NCI-H1092 (cell line): ENCODE data around the gene TNFRSF6B.

Source experiments
- DNase-seq: peaks from one replicate; lab custom pipeline; 2025; lab: John Stamatoyannopoulos, UW

TNFRSF6B gene

DNA sequence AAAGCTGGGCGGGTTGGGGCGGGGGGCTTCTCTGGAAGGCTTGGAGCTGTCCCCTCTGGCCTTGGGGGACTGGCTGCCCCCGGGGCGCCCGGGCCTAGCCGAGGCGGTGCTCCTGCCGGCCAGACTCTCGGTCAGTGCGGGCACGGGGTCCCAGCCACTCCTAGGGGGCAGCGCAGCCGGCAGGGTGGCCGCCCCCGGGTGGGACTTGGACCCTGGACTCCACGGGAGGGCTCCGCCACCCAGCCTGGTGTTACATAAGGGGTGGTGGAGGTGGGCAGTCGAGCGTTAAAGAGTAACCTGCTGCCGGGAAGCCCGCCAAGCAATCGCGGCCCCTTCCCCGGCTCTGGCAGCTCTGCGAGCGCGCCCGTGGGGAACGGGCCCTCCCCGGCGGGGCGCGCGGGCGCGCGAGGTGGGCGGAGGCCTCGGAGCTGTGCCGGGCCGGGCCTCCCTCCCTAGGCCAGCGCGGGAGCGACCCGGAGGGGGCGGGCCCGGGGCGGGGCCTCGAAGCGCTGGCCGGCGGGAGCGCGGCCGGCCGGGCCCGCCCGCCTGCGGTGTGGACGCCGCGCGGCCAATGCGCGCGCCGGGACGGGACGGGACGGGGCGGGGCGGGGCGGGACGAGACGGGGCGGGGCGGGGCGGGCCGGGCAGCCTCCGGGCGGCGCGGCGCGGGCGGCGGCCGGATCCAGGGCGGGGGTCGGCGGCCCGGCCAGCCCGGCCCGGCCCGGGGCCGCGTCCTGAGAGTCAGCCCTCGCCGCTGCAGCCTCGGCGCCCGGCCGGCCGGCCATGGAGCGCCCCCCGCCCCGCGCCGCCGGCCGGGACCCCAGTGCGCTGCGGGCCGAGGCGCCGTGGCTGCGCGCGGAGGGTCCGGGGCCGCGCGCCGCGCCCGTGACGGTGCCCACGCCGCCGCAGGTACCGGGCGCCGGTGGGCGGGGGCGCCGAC lies 42.9 kb downstream of the TNFRSF6B start, which contains the start of gene SLC2A4RG:
Gene SLC2A4RG (plus strand): TSS at position 647 of the 940 bp plus-strand sequence. CDS start 137 bp downstream, at position 784.
- DNase-seq: peak; percentile 51

DNA sequence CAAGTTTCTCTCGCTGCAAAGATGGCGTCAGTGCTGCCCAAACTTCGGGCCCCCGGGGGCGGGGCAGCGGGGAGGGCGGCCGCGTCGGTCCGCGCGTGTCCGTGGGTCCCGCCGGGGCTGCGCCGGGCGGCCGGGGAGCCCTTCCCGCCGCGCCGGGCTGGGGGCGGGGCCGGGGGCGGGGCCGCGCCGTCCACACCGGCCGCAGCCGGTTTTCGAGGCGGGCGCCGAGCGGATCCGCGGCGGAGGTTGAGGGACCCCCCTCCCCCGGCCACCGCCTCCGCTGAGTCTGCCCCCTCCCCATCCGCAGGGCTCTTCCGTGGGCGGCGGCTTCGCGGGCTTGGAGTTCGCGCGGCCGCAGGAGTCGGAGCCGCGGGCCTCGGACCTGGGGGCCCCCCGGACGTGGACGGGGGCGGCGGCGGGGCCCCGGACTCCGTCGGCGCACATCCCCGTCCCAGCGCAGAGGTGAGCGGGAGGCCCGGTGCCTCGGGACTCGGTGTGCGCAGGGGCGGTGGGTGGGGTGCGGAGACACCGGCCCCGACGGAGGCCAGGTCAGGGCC lies 43.7 kb downstream of the TNFRSF6B start:
- DNase-seq: peak; percentile 34

DNA sequence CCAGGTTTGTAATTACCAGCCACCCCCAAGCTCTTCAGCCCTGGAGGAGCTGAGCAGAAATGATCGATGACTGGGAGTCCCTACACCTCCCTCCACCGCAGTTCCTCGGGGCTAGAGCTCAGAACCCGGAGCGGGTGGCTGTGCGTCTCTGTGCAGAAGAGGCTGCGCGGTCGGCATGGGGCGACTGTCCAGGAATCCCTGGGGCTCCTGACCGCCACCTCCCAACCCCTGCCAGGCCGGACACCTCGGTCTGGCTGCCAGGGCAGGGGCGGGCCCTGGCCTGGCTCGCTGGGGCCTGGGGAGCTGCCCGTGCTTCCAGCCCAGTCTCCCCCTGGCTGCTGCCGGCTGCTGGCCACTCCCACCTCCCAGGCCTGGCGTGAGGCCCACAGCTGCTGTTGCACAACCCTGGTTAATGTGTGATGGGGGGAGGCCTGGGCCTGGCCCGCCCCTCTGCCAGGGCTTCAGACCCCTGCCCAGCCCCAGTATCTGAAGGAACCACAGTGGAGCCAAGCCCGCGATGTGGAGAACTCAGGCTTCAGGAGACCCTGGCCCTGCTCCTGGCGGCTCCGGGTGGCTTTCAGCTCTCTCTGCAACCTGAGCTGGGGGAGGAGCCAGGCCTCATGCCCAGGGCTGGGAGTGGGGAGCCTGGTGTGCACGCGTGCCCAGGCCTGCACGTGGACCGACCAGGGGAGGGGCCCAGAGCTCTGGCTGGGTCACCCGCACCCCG lies 44.3 kb downstream of the TNFRSF6B start:
- DNase-seq: peak; percentile 52

DNA sequence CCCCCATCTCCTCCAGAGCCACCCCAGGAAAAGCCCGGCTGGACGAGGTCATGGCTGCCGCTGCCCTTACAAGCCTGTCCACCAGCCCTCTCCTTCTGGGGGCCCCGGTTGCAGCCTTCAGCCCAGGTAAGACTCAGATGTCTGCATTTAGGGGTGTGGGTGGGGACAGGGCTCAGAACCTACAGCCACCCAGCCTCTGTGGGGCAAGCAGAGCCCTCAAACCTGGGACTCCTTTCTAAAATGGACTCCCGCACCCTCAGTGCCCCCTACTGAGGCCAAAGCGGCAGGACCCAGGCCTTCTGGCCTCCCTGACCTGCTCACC lies 44.9 kb downstream of the TNFRSF6B start:
- DNase-seq: no peak

DNA sequence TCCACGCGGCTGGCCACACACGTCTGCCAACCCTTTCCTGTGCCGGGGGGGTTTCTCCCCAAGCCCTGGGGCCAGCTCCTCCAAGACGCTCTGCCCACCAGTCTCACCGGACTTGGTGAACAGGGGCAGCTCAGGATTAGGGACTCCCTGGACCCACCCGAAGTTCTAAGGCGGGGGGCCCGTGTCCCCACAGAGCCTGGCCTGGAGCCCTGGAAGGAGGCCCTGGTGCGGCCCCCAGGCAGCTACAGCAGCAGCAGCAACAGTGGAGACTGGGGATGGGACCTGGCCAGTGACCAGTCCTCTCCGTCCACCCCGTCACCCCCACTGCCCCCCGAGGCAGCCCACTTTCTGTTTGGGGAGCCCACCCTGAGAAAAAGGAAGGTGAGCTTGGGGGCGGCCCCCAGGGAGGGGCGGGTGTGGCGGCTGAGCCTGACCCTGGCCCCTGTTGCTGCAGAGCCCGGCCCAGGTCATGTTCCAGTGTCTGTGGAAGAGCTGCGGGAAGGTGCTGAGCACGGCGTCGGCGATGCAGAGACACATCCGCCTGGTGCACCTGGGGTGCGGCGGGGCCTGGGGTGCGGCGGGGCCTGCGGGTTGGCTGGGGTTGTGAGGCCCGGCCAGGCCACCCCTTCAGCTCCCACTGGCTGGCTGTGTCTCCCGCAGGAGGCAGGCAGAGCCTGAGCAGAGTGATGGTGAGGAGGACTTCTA lies 45.4 kb downstream of the TNFRSF6B start:
- DNase-seq: no peak

DNA sequence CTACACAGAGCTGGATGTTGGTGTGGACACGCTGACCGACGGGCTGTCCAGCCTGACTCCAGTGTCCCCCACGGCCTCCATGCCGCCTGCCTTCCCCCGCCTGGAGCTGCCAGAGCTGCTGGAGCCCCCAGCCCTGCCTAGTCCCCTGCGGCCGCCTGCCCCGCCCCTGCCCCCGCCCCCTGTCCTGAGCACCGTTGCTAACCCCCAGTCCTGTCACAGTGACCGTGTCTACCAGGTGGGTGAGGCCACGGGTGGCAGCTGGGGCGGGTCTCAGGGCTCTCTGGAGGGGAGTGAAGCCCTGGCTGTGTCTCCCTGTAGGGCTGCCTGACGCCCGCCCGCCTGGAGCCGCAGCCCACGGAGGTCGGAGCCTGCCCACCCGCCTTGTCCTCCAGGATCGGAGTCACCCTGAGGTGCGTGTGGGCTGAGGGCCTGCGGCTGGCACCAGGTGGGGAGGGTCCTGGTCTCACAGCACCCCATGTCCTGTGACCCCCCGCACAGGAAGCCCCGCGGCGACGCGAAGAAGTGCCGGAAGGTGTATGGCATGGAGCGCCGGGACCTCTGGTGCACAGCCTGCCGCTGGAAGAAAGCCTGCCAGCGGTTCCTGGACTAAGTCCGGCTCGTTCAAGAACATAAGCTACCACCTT lies 46.1 kb downstream of the TNFRSF6B start:
- DNase-seq: no peak

DNA sequence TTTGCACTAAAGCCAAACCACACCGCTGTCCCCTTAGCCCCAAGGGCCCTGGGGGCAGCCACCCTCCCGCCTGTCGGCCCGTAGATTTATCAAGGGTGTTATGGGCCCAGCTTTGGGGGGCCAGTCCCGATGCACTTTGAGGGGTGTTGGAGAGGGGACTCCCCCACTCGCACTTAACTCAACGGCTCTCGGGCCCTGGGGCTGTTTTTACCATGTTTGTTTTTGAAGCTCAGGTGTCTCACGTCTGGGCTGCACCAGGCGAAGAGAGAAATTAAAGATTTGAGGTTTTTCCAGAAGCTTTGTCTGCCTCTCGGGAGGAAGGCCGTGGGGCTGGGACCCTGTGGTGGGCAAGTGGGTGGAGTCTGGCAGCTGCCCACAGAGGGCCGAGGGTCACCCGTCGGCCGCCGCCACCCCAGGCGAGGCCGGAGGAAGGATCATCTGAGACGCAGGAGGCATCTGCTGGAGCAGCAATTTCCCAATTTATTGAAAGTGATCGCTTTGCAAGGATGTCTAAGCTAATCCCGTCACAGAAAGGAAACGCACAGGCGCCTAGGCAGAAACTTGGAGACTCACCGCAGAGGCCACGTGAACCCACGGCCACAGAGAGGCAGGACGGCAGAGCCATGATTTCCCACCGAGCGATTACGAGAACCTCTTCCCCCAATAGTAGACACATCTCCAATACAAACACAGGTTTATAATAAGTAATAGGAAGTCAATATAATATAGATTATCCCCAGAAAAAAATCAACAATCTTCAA lies 46.9 kb downstream of the TNFRSF6B start:
- no peak for DNase-seq

DNA sequence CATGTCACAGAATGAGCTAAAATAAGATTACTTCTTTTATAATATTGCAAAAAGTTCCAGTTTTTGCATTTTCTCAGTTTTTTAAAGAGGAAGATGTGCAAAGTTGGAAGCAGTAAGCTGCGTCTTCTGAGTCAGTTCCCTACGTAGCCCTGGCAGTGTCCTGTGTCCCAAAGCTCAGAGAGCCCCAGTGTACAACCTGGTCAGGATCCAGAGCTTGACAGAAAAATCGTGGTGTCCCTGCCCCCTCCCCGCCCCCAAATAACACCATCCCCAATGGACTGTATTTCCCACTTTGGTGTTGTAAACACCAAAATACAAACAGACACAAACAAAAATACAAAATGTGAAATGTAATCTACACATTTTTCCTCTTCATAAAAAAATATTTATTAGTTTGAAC lies 47.7 kb downstream of the TNFRSF6B start:
- DNase-seq: no peak

DNA sequence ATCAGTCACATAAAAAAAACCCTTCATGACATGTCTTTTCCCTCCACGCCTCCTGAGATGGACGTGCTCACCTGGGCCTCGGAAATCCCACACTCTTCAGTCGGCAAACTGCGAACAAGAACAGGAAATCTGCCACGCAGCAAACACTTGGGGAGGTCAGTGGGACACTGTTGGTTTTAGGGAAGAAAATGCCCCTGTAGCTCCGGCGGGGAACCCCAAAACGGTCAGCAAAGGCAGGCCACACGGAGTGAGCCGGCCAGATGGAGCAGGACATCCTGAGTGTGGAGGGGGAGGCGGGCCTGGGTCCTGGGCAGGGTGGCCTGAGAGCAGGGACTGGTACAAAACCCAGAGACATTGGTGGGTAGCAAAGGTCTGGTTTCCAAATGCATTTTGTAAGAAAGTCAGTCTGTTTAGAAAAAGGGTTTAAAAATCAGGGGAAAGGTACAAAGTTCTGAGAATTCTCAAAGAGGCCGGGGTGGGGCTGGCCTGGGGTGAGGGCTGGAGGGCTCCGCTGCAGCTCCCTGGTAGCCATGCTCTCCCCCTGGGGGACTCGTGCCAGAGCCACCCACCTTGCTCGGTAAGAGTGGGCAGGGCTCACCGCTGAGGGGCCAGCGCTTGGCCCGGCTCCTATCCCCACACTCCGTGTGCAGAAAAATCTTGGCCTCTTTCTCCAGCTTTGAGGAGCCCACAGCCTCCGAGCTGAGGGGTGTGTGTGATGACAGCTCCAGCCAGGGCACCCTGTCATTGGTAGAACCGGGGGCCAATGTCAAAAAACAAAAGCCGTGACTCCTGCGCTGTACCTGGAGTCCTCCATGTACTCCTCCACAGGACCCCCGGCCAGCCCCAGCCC lies 48.3 kb downstream of the TNFRSF6B start:
- DNase-seq: no peak

DNA sequence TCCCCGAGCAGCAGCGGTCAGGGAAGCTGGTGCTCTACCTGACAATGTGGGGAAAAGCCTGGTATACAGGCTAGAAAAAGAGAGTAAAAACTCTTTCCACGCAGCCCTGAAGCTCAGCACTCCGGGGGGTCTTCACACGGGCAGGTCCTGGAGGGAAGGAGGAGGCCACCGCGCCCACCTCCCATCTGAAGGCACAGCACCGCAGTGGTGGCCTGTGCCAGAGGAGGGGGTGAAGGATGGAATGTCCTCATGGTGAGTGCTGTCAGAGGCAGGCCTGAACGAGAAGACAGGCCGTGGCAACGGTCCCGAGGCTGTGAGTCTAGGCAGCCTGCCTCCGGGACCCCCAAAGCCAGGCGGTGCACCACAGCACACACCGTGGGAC lies 49.0 kb downstream of the TNFRSF6B start:
- no peak for DNase-seq

DNA sequence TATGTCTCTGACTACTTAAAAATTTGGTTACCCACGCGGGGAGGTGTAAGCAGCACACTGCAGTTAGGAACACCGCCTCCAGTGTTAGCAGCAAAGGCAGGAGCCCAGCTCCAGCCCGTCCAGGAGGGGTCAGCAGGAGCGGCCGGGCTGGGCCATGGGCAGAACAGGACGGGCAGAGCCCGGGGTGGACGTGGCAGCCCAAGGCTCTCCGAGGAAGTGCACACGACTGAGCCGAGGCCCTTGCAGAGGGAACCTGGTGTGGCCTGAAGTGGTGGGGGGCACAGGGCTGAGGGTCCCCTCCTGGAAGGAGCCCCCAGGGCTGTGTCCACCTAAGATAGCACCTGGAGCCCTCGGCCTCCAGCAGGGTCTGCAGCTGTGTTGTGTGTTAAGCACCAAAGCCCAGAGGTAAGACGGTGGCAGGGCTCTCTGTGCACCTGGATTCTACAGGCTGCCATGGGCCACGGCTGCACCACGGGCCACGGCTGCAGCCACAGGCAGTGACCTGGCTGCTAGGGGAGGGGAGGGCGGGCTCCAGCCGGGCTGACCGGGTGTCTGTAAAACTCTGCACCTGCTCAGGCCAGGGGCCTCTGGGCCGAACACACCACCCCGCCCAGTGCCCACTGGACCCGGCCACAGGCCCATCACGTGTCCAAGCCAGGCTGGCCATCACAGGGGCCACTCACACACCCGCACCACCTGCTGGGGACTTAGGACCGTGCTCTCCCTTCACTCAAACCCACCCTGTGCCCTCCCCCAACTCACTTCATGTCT lies 49.7 kb downstream of the TNFRSF6B start:
- no peak for DNase-seq

DNA sequence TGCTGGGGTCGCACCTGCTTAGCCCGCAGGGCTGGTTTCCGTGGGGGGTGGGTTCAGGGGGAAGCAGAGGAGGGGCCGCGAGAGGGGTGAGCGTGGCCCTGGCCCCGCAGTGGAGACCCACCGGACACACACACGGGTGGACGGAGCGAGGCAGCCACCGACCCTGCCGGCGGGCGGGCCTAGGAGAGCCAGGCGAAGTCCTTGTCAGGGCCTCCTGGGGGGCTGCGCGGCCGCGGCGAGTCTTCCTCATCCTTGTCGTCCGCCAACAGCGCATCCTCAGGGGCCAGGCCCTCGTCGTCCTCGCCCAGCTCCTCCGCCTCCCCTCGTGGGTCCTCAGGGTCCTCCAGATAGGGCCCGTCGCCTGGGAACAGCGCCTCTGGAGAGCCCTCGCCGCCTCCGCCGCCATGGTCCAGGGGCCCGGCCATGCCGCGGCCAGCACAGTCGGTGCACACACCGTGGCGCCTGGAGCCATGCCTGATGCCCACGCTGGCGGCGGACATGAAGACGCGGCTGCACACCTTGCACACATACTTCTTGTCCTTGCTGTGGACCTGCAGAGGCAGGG lies 50.4 kb downstream of the TNFRSF6B start:
- DNase-seq: no peak

DNA sequence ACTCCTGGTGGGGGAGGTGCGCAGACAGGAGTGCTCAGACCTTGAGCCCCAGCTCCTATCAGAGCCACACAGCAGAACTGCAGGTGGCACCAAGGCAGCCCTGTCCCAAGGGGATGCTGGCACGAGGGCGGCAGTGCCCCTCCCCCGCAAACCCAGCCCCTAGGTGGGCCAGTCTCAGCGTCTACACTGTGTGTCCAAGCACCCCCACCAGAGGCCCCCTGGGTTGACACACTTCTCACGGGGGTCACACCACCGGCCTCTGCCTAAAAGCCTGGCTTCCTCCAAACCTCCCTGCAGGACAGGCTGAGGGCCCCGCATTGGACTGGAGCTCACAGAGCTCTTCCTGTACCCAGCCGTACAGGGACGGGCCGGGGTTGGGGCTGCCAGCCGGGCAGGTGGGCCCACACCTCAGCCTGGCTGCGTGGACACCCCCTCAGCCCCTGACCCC lies 51.2 kb downstream of the TNFRSF6B start:
- no peak for DNase-seq
